ENCODE results near the gene CLDN17.

The CLDN17 gene
- total RNA-seq: 0 reads per million in 4 experiments

- DNase-seq: no peak
These were observed at the start of gene CLDN17 for GRCh38 chr21:30166705-30167104. TSS of gene CLDN17 (minus strand) at chr21:30166805. CDS start at chr21:30166617, 188 bp downstream.

- DNase-seq: no peak
These were observed 49.6 kb upstream of the CLDN17 start, which contains the start of gene CLDN8 for GRCh38 chr21:30216041-30216723. TSS of gene CLDN8 (minus strand) at chr21:30216097. CDS start at chr21:30215925, 172 bp downstream.

GRCh38 chr21:30211071-30211470, 44.5 kb upstream of the CLDN17 start:
- DNase-seq: no peak

- DNase-seq: no peak
These were observed 43.0 kb upstream of the CLDN17 start for GRCh38 chr21:30209601-30210000.

- DNase-seq: no peak
These were observed 40.6 kb upstream of the CLDN17 start for GRCh38 chr21:30207252-30207579.

- no peak for DNase-seq
These were observed 40.1 kb upstream of the CLDN17 start for GRCh38 chr21:30206551-30207251.

- no peak for DNase-seq
These were observed 33.4 kb upstream of the CLDN17 start for GRCh38 chr21:30200000-30200399.

- DNase-seq: no peak
These were observed 28.2 kb upstream of the CLDN17 start for GRCh38 chr21:30194701-30195299.

- no peak for DNase-seq
These were observed 26.6 kb upstream of the CLDN17 start for GRCh38 chr21:30193201-30193600.

- no peak for DNase-seq
These were observed 23.9 kb upstream of the CLDN17 start for GRCh38 chr21:30190554-30190953.

- DNase-seq: no peak
These were observed 23.2 kb upstream of the CLDN17 start for GRCh38 chr21:30189773-30190172.

GRCh38 chr21:30186242-30186641, 19.6 kb upstream of the CLDN17 start:
- no peak for DNase-seq

GRCh38 chr21:30168086-30168485, 1.5 kb upstream of the CLDN17 start:
- no peak for DNase-seq

- DNase-seq: no peak
These were observed 434 bp downstream of the CLDN17 start for GRCh38 chr21:30166171-30166570.

- no peak for DNase-seq
These were observed 1.8 kb downstream of the CLDN17 start for GRCh38 chr21:30164796-30165195.

GRCh38 chr21:30153697-30154340, 12.8 kb downstream of the CLDN17 start:
- no peak for DNase-seq

GRCh38 chr21:30152792-30153191, 13.8 kb downstream of the CLDN17 start:
- no peak for DNase-seq

- DNase-seq: no peak
These were observed 17.7 kb downstream of the CLDN17 start for GRCh38 chr21:30148906-30149305.

- no peak for DNase-seq
These were observed 19.9 kb downstream of the CLDN17 start for GRCh38 chr21:30146558-30147282.

- DNase-seq: no peak
These were observed 28.1 kb downstream of the CLDN17 start for GRCh38 chr21:30138483-30138882.

- DNase-seq: no peak
These were observed 37.4 kb downstream of the CLDN17 start for GRCh38 chr21:30129246-30129645.

- no peak for DNase-seq
These were observed 40.0 kb downstream of the CLDN17 start for GRCh38 chr21:30126576-30126975.

GRCh38 chr21:30117631-30118030, 49.0 kb downstream of the CLDN17 start:
- DNase-seq: no peak

Measured in effector CD8-positive, alpha-beta T cell (primary cell).